Measurements from ENCODE around the gene LMF1. TPM values are rescaled to one million over a fixed set of nuclear protein-coding genes. Genes with fewer than 3 reads are reported as not detected.

The LMF1 gene
- total and polyA plus RNA-seq, 2 of the 4 experiments (the other 2 are of a cell fraction), result 7.7 to 13.1 TPM

GRCh38 chr16:875182-876040 lies 95.4 kb downstream of the LMF1 start:
- no peak for DNase-seq
- H3K36me3 ChIP-seq (ENCODE audit: control insufficient read depth, insufficient read depth, low read length), result peaks cover 3% of the 10 kb centered on the region; the same call in 1 of the 2 replicates
- no peak overlapping the region for H2AK5ac ChIP-seq (ENCODE audit: low read depth, low read length)
- no peak overlapping the region for H4K8ac ChIP-seq (ENCODE audit: low read depth in 2 of 2, low read length in 2 of 2)
- no peak overlapping the region for H3K4me2 ChIP-seq (ENCODE audit: low read depth, low read length)
- in situ Hi-C loops (cut with MboI; ENCODE audit: low sequenced_read_pairs) (no loop called here), dilution Hi-C loops (cut with HindIII; ENCODE audit: low sequenced_read_pairs, unreplicated experiment) (no loop called here), intact Hi-C loops (cut with micrococcal nuclease) (no loop called here)
- BruUV-seq (replicated peaks), result no TSS peak
- POLR2A ChIA-PET (ENCODE audit: unreplicated experiment), result no interaction called here
- H2BK120ac ChIP-seq (ENCODE audit: low read depth, low read length), result no peak overlapping the region
- H4K91ac ChIP-seq (ENCODE audit: insufficient read depth, low read depth, low read length), result no peak overlapping the region
- no peaks in the 10 kb centered on the region for H3K27me3 ChIP-seq (ENCODE audit: control insufficient read depth, insufficient read depth, low read length)
- H3K56ac ChIP-seq (ENCODE audit: extremely low read depth, insufficient read depth, low read length), result no peak overlapping the region
- H3K4ac ChIP-seq (ENCODE audit: low read depth, low read length), result no peak overlapping the region
- no peak overlapping the region for H4K5ac ChIP-seq (ENCODE audit: low read depth, low read length)
- H3K79me1 ChIP-seq (ENCODE audit: low read depth in 1 of 2, low read length in 2 of 2), result no peaks in the 10 kb centered on the region
- TF ChIP-seq FOS (IDR thresholded peaks at IDR 0.05; ENCODE audit: low read depth, low read length), result no peak
- TF ChIP-seq, protein P1, sequence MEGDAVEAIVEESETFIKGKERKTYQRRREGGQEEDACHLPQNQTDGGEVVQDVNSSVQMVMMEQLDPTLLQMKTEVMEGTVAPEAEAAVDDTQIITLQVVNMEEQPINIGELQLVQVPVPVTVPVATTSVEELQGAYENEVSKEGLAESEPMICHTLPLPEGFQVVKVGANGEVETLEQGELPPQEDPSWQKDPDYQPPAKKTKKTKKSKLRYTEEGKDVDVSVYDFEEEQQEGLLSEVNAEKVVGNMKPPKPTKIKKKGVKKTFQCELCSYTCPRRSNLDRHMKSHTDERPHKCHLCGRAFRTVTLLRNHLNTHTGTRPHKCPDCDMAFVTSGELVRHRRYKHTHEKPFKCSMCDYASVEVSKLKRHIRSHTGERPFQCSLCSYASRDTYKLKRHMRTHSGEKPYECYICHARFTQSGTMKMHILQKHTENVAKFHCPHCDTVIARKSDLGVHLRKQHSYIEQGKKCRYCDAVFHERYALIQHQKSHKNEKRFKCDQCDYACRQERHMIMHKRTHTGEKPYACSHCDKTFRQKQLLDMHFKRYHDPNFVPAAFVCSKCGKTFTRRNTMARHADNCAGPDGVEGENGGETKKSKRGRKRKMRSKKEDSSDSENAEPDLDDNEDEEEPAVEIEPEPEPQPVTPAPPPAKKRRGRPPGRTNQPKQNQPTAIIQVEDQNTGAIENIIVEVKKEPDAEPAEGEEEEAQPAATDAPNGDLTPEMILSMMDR (conservative IDR thresholded peaks at IDR 0.05; ENCODE audit: low read depth, low read length), result no peak
- TF ChIP-seq, protein P2, sequence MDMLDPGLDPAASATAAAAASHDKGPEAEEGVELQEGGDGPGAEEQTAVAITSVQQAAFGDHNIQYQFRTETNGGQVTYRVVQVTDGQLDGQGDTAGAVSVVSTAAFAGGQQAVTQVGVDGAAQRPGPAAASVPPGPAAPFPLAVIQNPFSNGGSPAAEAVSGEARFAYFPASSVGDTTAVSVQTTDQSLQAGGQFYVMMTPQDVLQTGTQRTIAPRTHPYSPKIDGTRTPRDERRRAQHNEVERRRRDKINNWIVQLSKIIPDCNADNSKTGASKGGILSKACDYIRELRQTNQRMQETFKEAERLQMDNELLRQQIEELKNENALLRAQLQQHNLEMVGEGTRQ (IDR thresholded peaks at IDR 0.05; ENCODE audit: low read depth, low read length), result no peak
- TF ChIP-seq CHD1 (IDR thresholded peaks at IDR 0.05; ENCODE audit: low read depth, low read length), result no peak
- no peak for TF ChIP-seq MXI1 (IDR thresholded peaks at IDR 0.05; ENCODE audit: borderline replicate concordance, low read depth, low read length)
- no peak for TF ChIP-seq CEBPB (IDR thresholded peaks at IDR 0.05; ENCODE audit: low read depth, low read length)
- TF ChIP-seq, protein P3, sequence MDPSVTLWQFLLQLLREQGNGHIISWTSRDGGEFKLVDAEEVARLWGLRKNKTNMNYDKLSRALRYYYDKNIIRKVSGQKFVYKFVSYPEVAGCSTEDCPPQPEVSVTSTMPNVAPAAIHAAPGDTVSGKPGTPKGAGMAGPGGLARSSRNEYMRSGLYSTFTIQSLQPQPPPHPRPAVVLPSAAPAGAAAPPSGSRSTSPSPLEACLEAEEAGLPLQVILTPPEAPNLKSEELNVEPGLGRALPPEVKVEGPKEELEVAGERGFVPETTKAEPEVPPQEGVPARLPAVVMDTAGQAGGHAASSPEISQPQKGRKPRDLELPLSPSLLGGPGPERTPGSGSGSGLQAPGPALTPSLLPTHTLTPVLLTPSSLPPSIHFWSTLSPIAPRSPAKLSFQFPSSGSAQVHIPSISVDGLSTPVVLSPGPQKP (IDR thresholded peaks at IDR 0.05; ENCODE audit: borderline replicate concordance, low read depth, low read length), result no peak
- no peak for TF ChIP-seq MAZ (IDR thresholded peaks at IDR 0.05; ENCODE audit: borderline replicate concordance, low read depth, low read length)
- no peak for TF ChIP-seq POLR2A (IDR thresholded peaks at IDR 0.05; ENCODE audit: low read depth, low read length)
- TF ChIP-seq MAFK (IDR thresholded peaks at IDR 0.05; ENCODE audit: low read depth, low read length), result no peak
- TF ChIP-seq BHLHE40 (IDR thresholded peaks at IDR 0.05; ENCODE audit: low read depth, low read length), result no peak
- no peak for TF ChIP-seq SMC3 (IDR thresholded peaks at IDR 0.05; ENCODE audit: low read depth, low read length)
- TF ChIP-seq RFX5 (IDR thresholded peaks at IDR 0.05; ENCODE audit: low read depth, low read length), result no peak
- TF ChIP-seq NFE2L2 (IDR thresholded peaks at IDR 0.05; ENCODE audit: low read depth, low read length), result no peak
- no peak for TF ChIP-seq RCOR1 (IDR thresholded peaks at IDR 0.05; ENCODE audit: insufficient replicate concordance, low read length)
- no peaks in the 10 kb centered on the region for H4K20me1 ChIP-seq (ENCODE audit: insufficient read depth, low read length)
- no peaks in the 10 kb centered on the region for H3K9me1 ChIP-seq (ENCODE audit: insufficient read depth, low read length)
- H3K27ac ChIP-seq (ENCODE audit: insufficient read depth, low read length), result no peak overlapping the region
- H2AFZ ChIP-seq (replicated peaks; ENCODE audit: low read length, poor library complexity), result no peak overlapping the region
- no peak overlapping the region for H3K14ac ChIP-seq (replicated peaks; ENCODE audit: low read depth, low read length)
- 86% methylated on average over 8 of the region's 30 CpGs; no CpG with 5 or more reads in 1 of the 2 experiments for WGBS, 2 experiments (ENCODE audit: extremely low coverage in 2 of 2, insufficient read length in 1 of 2)
- no peak overlapping the region for H2BK5ac ChIP-seq (ENCODE audit: low read depth, low read length, poor library complexity, severe bottlenecking)
- no peak overlapping the region for H3K18ac ChIP-seq (ENCODE audit: low read depth, low read length)
- H2AK9ac ChIP-seq (replicated peaks; ENCODE audit: low read depth, low read length, poor library complexity), result no peak overlapping the region
- no peaks in the 10 kb centered on the region for H3K9me3 ChIP-seq (ENCODE audit: control insufficient read depth, insufficient read depth, low read length)
- CTCF ChIA-PET, result no interaction called here
- H3K4me1 ChIP-seq (ENCODE audit: control insufficient read depth, insufficient read depth, low read length), result no peaks in the 10 kb centered on the region
- H3K4me3 ChIP-seq (ENCODE audit: insufficient read depth, low read depth, low read length), result no peak overlapping the region
- H2BK20ac ChIP-seq (ENCODE audit: low read depth, low read length), result no peak overlapping the region
- H2BK15ac ChIP-seq (ENCODE audit: low read depth, low read length), result no peak overlapping the region
- no peak for ATAC-seq (ENCODE audit: low read depth)
- H3K9ac ChIP-seq (ENCODE audit: low read depth, low read length), result no peak overlapping the region
- H3K23ac ChIP-seq (ENCODE audit: low read depth, low read length), result no peak overlapping the region
